IMR-90 (cell line): Measurements from ENCODE around the gene PGBD1. TPM values are rescaled to one million over a fixed set of nuclear protein-coding genes. Genes with fewer than 3 reads are reported as not detected.

Source experiments
- ATAC-seq: fragments of 200-7000 bp; cut with Tn5 transposase; 2 replicates; pipeline ENCODE4 v1.9.1; 2020; ENCODE audit warnings: low read depth, mild to moderate bottlenecking, moderate library complexity
- BruUV-seq: library from RNA; stranded (reverse); fragments of 400-500 nt; replicated peaks from 2 replicates; lab custom pipeline; 2021; lab: Mats Ljungman, UMichigan
- CTCF ChIA-PET: fragments of 300-600 bp; formaldehyde crosslinking; extraction: SDS; loops from one replicate; lab custom pipeline; 2021; ENCODE audit warnings: antibody characterized with exemption; lab: Yijun Ruan, JAX
- POLR2A ChIA-PET: fragments of 300-600 bp; sonication (Branson Sonifier 250); formaldehyde crosslinking; loops from one replicate; lab custom pipeline; 2022; ENCODE audit warnings: antibody characterized with exemption; ENCODE audit not compliant: unreplicated experiment; lab: Charles Lee
- DNase-seq: peaks from one replicate; pipeline ENCODE4 v3.0.0; 2013
- H2AFZ ChIP-seq: replicated peaks from 2 replicates; pipeline ENCODE3; 2013; ENCODE audit warnings: low read length, mild to moderate bottlenecking; ENCODE audit not compliant: poor library complexity
- H2AK5ac ChIP-seq: 2 replicates; pipeline ENCODE4 v1.6.1; 2013; ENCODE audit warnings: low read depth, low read length, inconsistent platforms
- H2AK9ac ChIP-seq: replicated peaks from 2 replicates; pipeline ENCODE3; 2013; ENCODE audit warnings: mild to moderate bottlenecking, low read depth, low read length, moderate library complexity; ENCODE audit not compliant: poor library complexity
- H2BK120ac ChIP-seq: 2 replicates; pipeline ENCODE4 v1.6.1; 2013; ENCODE audit warnings: low read depth, low read length, inconsistent platforms
- H2BK15ac ChIP-seq: 3 replicates; pipeline ENCODE4 v1.6.1; 2013; ENCODE audit warnings: low read depth, low read length, inconsistent platforms
- H2BK20ac ChIP-seq: 2 replicates; pipeline ENCODE4 v1.6.1; 2013; ENCODE audit warnings: low read depth, mild to moderate bottlenecking, inconsistent platforms, low read length, moderate library complexity
- H2BK5ac ChIP-seq: 2 replicates; pipeline ENCODE4 v1.6.1; 2013; ENCODE audit warnings: mild to moderate bottlenecking, low read depth, low read length, inconsistent platforms; ENCODE audit not compliant: poor library complexity, severe bottlenecking
- H3K14ac ChIP-seq: replicated peaks from 2 replicates; pipeline ENCODE4 v1.6.1; 2013; ENCODE audit warnings: low read depth, low read length, inconsistent platforms
- H3K18ac ChIP-seq: 2 replicates; pipeline ENCODE4 v1.6.1; 2013; ENCODE audit warnings: low read depth, low read length, control low read depth
- H3K23ac ChIP-seq: 2 replicates; pipeline ENCODE4 v1.6.1; 2013; ENCODE audit warnings: low read depth, low read length, inconsistent platforms
- H3K27ac ChIP-seq: 2 replicates; pipeline ENCODE4 v1.5.1; 2013; ENCODE audit warnings: mild to moderate bottlenecking, control low read depth, low read length; ENCODE audit not compliant: insufficient read depth
- H3K27me3 ChIP-seq: 2 replicates; pipeline ENCODE4 v1.6.1; 2013; ENCODE audit warnings: low read length; ENCODE audit not compliant: control insufficient read depth, insufficient read depth
- H3K36me3 ChIP-seq: 2 replicates; pipeline ENCODE4 v1.6.1; 2013; ENCODE audit warnings: low read length, mixed read lengths; ENCODE audit not compliant: control insufficient read depth, insufficient read depth
- H3K4ac ChIP-seq: 2 replicates; pipeline ENCODE4 v1.6.1; 2013; ENCODE audit warnings: low read depth, low read length, inconsistent platforms
- H3K4me1 ChIP-seq: 2 replicates; pipeline ENCODE4 v1.6.1; 2013; ENCODE audit warnings: low read length, mixed read lengths; ENCODE audit not compliant: control insufficient read depth, insufficient read depth
- H3K4me2 ChIP-seq: 2 replicates; pipeline ENCODE4 v1.6.1; 2013; ENCODE audit warnings: low read depth, mild to moderate bottlenecking, control low read depth, low read length, moderate library complexity
- H3K4me3 ChIP-seq: 2 replicates; pipeline ENCODE4 v1.5.1; 2013; ENCODE audit warnings: low read depth, mild to moderate bottlenecking, control low read depth, low read length, moderate library complexity; ENCODE audit not compliant: insufficient read depth
- H3K56ac ChIP-seq: 2 replicates; pipeline ENCODE4 v1.6.1; 2013; ENCODE audit warnings: low read length, inconsistent platforms; ENCODE audit not compliant: insufficient read depth; ENCODE audit errors: extremely low read depth
- H3K79me1 ChIP-seq, 2 experiments: 2 replicates each; pipeline ENCODE4 v1.6.1; 2013; ENCODE audit warnings: low read length in 2 of 2, inconsistent platforms in 1 of 2, low read depth in 1 of 2
- H3K9ac ChIP-seq: 2 replicates; pipeline ENCODE4 v1.6.1; 2013; ENCODE audit warnings: low read depth, low read length, control low read depth
- H3K9me1 ChIP-seq: 2 replicates; pipeline ENCODE4 v1.6.1; 2013; ENCODE audit warnings: low read length, inconsistent platforms; ENCODE audit not compliant: insufficient read depth
- H3K9me3 ChIP-seq: 2 replicates; pipeline ENCODE4 v1.6.1; 2013; ENCODE audit warnings: low read length; ENCODE audit not compliant: control insufficient read depth, insufficient read depth
- H4K20me1 ChIP-seq: 2 replicates; pipeline ENCODE4 v1.6.1; 2013; ENCODE audit warnings: low read length, inconsistent platforms; ENCODE audit not compliant: insufficient read depth
- H4K5ac ChIP-seq: 2 replicates; pipeline ENCODE4 v1.6.1; 2013; ENCODE audit warnings: mild to moderate bottlenecking, low read depth, low read length, control low read depth
- H4K8ac ChIP-seq, 2 experiments: 2 replicates each; pipeline ENCODE4 v1.6.1; 2013; ENCODE audit warnings: low read depth in 2 of 2, low read length in 2 of 2, control low read depth in 1 of 2, inconsistent platforms in 1 of 2
- H4K91ac ChIP-seq: 2 replicates; pipeline ENCODE4 v1.6.1; 2013; ENCODE audit warnings: low read depth, low read length, inconsistent platforms; ENCODE audit not compliant: insufficient read depth
- MAZ ChIP-seq: IDR thresholded peaks from 2 replicates; pipeline ENCODE4 v1.6.1; 2012; ENCODE audit warnings: low read depth, mild to moderate bottlenecking, low read length, improper control_type of control experiment, moderate library complexity, borderline replicate concordance
- WGBS, 2 experiments: methylation state at CpG; one replicate each; pipeline versions ENCODE4 v1.1.5 to v1.1.7; 2013; ENCODE audit warnings: missing lambda C conversion rate in 2 of 2; ENCODE audit not compliant: insufficient read length in 1 of 2; ENCODE audit errors: extremely low coverage in 2 of 2; 5-methylcytosine and 5-hydroxymethylcytosine counted together
- dilution Hi-C: fragments of 300-500 bp; cut with HindIII; formaldehyde crosslinking; loops from one replicate; pipeline ENCODE4 v1.14.3; 2018; ENCODE audit warnings: low sequenced_read_pairs; ENCODE audit not compliant: unreplicated experiment
- in situ Hi-C: fragments of 300-500 bp; cut with MboI; formaldehyde crosslinking; loops from 3 replicates; pipeline ENCODE4 v1.14.3; 2019; ENCODE audit warnings: low sequenced_read_pairs, inconsistent platforms, mixed read lengths
- intact Hi-C: fragments of 100-400 bp; cut with micrococcal nuclease; formaldehyde crosslinking; loops from 2 replicates; pipeline ENCODE4 v1.10.0; 2022
- polyA plus RNA-seq, 3 experiments: library from polyadenylated mRNA; depleted of rRNA; stranded (reverse); fragments of >200 nt; gene quantifications; 2 replicates each; pipeline ENCODE4 v1.2.3, GENCODE V29; 2012; ENCODE audit warnings: low replicate concordance in 1 of 3
- total RNA-seq: library from RNA; depleted of rRNA; stranded (reverse); fragments of >200 nt; gene quantifications from 2 replicates; pipeline ENCODE4 v1.2.3, GENCODE V29; 2012

The PGBD1 gene
- total and polyA plus RNA-seq, 2 of the 4 experiments (the other 2 are of a cell fraction) = 3.9 to 6.3 TPM

- intact Hi-C loops (no loop called here), in situ Hi-C loops (no loop called here), dilution Hi-C loops (no loop called here)
- Histone ChIP-seq H3K9me1 (no peaks in the 10 kb centered on the region), H2BK20ac (no peak overlapping the region), H3K23ac (no peak overlapping the region; the same call in 1 of the 2 replicates), H3K27ac (no peak overlapping the region), H3K36me3 (peaks cover 29% of the 10 kb centered on the region), H4K20me1 (no peaks in the 10 kb centered on the region), H3K9ac (no peak overlapping the region), H3K4me2 (no peak overlapping the region), H3K9me3 (no peaks in the 10 kb centered on the region), H4K8ac (no peak overlapping the region), H2AK5ac (no peak overlapping the region), H2AK9ac (no peak overlapping the region), H2BK15ac (no peak overlapping the region), H2BK5ac (no peak overlapping the region), H3K4ac (no peak overlapping the region), H4K91ac (no peak overlapping the region), H3K4me1 (no peaks in the 10 kb centered on the region), H3K56ac (no peak overlapping the region), H3K18ac (no peak overlapping the region), H2AFZ (no peak overlapping the region), H3K79me1 (peaks cover 0 to 9% of the 10 kb centered on the region in 2 experiments; a peak in 3 of 4 replicates), H2BK120ac (no peak overlapping the region), H3K14ac (no peak overlapping the region), H3K27me3 (no peaks in the 10 kb centered on the region), H4K5ac (no peak overlapping the region), H3K4me3 (no peak overlapping the region)
- 100% methylated on average over 2 of the region's 6 CpGs; no CpG with 5 or more reads in 1 of the 2 experiments for WGBS, 2 experiments
- DNase-seq (no peak), ATAC-seq (no peak)
- no TSS peak for BruUV-seq
- TF ChIP-seq MAZ = no peak
- POLR2A ChIA-PET = no interaction called here
- CTCF ChIA-PET = no interaction called here
These were observed 36.0 kb upstream of the PGBD1 start for GRCh38 chr6:28245206-28245941.
